HFF-Myc (cell line): ENCODE results near the gene GET3.

ENCODE experiments used
- DNase-seq: peaks from one replicate; pipeline ENCODE4 v3.0.0-alpha.2; 2011; ENCODE audit warnings: low read depth; ENCODE audit errors: extremely low read depth
- H3K4me3 ChIP-seq: replicated peaks from 2 replicates; pipeline ENCODE4 v1.5.1; 2011; ENCODE audit warnings: low read depth, mild to moderate bottlenecking, control low read depth, low read length
- CTCF ChIP-seq: IDR thresholded peaks from 2 replicates; pipeline ENCODE4 v1.5.1; 2012; ENCODE audit warnings: mild to moderate bottlenecking, low read depth, low read length, control low read depth; ENCODE audit errors: missing control alignments

GET3 gene

GRCh38 chr19:12715929-12716328 lies 21.4 kb upstream of the GET3 start:
- TF ChIP-seq CTCF: no peak
- no peak for DNase-seq

DNA sequence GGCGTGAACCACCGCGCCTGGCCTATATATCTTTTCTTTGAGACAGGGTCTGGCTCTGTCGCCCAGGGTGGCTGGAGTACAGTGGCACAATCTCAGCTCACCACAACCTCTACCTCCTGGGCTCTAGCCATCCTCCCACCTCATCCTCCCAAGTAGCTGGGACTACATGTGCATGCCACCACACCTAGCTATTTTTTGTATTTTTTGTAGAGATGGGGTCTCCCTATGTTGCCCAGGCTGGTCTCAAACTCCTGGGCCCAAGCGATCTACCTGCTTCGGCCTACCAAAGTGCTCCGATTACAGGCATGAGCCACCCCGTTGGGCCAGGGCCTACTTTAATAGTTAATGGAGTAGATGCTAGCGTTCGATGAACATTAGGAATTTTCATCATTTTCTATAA lies 17.0 kb upstream of the GET3 start:
- H3K4me3 ChIP-seq: peak overlapping the region; percentile 74
- TF ChIP-seq CTCF: no peak

More at GRCh38 chr19:12715929-12716328, 21.4 kb upstream of the GET3 start:
- H3K4me3 ChIP-seq: no peak overlapping the region

DNA sequence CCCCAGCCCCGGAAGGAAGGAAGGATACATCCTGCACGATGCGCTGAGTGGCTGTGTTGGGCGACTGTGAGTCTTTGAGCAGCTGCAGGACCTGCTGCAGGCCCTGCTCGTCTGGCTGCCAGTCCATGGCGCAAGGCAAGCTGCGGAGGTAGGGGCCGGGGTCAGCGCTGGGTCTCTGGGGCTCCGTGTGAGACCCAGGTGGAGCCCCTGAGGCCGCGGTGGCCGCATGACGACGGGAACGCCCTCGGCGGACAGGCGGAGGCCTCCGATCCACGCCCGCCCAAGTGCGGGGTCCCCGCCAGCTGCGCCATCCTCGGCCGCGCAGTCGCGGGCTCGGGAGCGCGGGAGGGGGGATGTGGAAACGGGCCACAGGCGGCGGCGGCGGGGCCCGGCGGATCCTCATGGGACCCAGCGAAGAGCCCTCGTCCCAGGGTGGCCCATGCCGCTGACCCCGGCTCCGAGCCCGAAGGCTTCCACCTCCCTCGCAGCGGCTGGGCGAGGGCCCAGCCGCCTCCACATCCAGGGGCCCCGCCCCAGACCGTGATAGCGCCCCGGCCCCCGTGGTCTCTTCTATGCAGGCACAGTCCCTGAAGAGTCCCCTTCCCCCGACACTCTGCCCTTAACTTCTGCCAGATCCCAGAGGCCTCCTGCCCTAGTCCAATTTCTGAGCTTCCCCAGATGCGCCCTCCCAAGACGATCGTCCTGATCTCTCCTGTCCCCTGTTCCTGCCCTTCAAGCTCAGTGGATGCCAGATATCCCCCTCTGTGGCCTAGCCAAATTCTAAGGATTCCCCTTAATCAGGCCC lies 16.2 kb upstream of the GET3 start:
- peak overlapping the region; percentile 74 for H3K4me3 ChIP-seq
- no peak for TF ChIP-seq CTCF
- no peak for DNase-seq

More for the DNA sequence above, 17.0 kb upstream of the GET3 start:
- DNase-seq: no peak

DNA sequence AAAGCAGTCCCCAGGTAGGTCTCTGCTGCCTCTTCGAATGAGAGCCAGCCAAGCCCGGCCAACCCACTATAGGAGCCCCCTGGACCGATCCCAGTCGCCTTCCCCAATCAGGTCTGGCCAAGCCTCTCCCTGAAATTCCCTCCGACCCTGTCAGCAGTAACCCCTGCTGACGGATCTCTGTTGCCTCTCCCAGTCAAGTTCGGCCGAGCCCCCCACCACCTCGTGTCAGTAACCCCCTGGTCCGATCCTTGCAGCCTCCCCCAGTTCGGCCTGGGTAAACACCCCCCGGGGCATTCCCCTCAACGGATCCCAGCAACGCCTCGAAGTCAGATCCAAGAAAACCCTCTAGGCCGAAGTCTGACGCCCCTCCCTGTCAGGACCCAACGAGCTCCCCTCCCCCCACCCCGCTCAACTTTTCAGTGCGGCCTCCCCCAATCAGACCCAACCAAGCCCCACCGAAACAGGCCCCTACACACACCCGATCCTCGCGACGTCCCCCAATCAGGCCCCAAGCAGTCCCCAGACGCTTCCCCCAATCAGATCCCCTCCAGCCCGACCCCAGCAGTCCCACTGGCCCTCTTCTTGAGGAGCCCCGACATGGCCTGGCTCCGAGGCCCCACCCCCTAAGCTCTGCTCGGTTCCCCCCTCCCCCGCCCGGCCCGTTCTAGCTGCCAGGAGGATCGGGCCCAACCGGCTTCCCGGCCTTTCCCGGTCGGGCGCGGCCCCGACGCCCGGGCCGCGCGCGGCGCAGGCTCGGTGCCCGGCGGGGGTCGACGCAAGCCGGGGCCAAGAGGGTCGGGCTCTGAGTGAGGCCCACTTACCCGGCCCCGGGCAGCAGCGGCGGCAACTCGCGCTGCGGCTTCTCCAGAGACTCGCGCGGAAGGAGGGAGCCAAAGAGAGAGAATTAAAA lies 15.4 kb upstream of the GET3 start:
- no peak for DNase-seq
- no peak for TF ChIP-seq CTCF
- peak overlapping the region; percentile 74 for H3K4me3 ChIP-seq

DNA sequence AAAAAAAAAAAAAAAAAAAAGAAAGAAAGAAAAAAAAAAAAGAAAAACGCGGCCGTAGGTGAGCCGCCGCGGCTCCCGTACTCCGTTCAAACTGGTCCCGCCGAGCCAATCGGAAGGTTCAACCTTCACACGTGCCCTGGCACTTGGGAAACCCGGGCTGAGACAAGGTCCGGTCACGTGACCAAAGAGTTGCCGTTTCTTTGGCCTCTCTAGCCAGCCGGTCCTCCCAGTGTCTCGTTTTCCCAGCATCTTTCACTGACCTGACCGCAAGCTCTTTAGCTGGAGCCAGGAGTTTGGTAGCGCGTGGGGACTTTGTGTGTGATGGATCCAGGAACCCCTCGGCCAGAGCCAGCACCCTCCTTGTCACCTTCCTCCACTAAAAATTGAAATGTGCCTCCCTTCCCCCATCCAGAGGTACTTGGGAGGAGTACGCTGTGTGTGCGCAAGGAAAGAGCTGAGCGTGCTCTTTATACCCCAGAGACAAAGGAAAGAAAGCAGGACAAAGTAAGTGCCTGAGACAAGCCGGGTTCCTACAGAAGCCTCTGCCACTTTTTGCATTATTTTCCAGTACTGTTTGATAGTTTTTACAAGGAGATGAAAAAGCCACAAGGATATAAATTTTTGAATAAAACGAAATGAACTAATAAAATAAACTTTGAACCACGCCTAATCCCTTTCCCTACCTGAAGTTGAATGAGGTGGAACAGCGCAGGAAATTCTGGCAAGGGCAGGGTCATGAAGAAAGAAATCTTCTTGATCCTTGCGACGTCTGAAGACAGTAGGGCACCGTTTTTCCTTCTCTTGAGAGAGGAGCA lies 14.5 kb upstream of the GET3 start:
- peak; percentile 97 for DNase-seq
- peak overlapping the region; percentile 74 for H3K4me3 ChIP-seq
- no peak for TF ChIP-seq CTCF

DNA sequence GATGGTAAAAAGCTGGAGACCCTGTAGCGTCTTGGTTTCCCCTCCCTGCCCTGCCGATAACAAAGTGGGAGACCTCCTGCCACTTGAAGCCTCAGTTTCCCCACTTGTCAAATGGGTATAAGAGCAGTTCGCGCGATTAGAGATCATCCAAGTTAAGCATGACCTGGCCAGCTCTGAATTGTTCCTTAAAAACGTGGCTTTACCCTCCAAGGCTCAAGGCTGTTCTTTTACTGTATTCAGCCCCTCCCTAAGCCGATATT lies 14.0 kb upstream of the GET3 start:
- TF ChIP-seq CTCF: no peak
- no peak for DNase-seq
- peak overlapping the region; percentile 74 for H3K4me3 ChIP-seq
